ENCODE results near the gene G2E3. TPM values are rescaled to one million over a fixed set of nuclear protein-coding genes. Genes with fewer than 3 reads are reported as not detected.

Gene G2E3
- total and polyA plus RNA-seq, 2 donors (not counting 3 experiments of a cell fraction or from before 2014, with no cell fraction given), result 4.2 to 34.8 TPM

- Histone ChIP-seq H3K4me3 (replicated peaks in 1 of 3; ENCODE audit: insufficient read depth in 1 of 3, low read depth in 1 of 3, low read length in 3 of 3) (no peak overlapping the region), H4K20me1 (replicated peaks; ENCODE audit: control insufficient read depth, extremely low read depth, insufficient read depth, low read length) (no peaks in the 10 kb centered on the region), H3K36me3 (ENCODE audit: control insufficient read depth in 2 of 2, extremely low read depth in 1 of 2, insufficient read depth in 2 of 2, low read length in 2 of 2) (peaks cover 0 to 14% of the 10 kb centered on the region in 2 experiments), H3K9me3 (replicated peaks; ENCODE audit: control insufficient read depth, insufficient read depth, low read length) (no peaks in the 10 kb centered on the region), H3K27me3 (ENCODE audit: control insufficient read depth in 2 of 2, insufficient read depth in 2 of 2, low read length in 2 of 2) (no peaks in the 10 kb centered on the region), H3K4me2 (ENCODE audit: insufficient read depth, low read length) (no peak overlapping the region), H3K9ac (replicated peaks; ENCODE audit: extremely low read depth, insufficient read depth, low read length) (no peak overlapping the region), H3K9me1 (replicated peaks; ENCODE audit: control insufficient read depth, extremely low read depth, insufficient read depth, low read length) (no peaks in the 10 kb centered on the region), H2AFZ (ENCODE audit: low read depth, low read length) (no peak overlapping the region), H3K27ac (ENCODE audit: insufficient read depth, low read depth, low read length) (no peak overlapping the region), H3K79me2 (ENCODE audit: control insufficient read depth, insufficient read depth, low read length) (no peaks in the 10 kb centered on the region), H3K4me1 (ENCODE audit: control insufficient read depth, extremely low read depth, insufficient read depth, low read length) (peaks cover 22% of the 10 kb centered on the region)
- FAIRE-seq, result no peak
- dilution Hi-C loops (cut with MboI; ENCODE audit: extremely low pct_ligation_motif_present, low sequenced_read_pairs) (no loop called here), intact Hi-C loops (cut with micrococcal nuclease) (no loop called here)
- ChIA-PET POLR2A (no interaction called here), CTCF (no interaction called here)
- no peak for TF ChIP-seq POLR2AphosphoS5 (IDR thresholded peaks at IDR 0.05; ENCODE audit: insufficient read depth, low read depth, low read length)
- TF ChIP-seq JUN (IDR thresholded peaks at IDR 0.05; ENCODE audit: borderline replicate concordance, insufficient read depth, insufficient read length, low read depth), result no peak
- TF ChIP-seq FOS (IDR thresholded peaks at IDR 0.05; ENCODE audit: borderline replicate concordance, insufficient read depth, low read length), result no peak
- no peak for TF ChIP-seq EZH2 (IDR thresholded peaks at IDR 0.05; ENCODE audit: borderline replicate concordance, low read depth, low read length, severe bottlenecking)
- TF ChIP-seq, protein P1, sequence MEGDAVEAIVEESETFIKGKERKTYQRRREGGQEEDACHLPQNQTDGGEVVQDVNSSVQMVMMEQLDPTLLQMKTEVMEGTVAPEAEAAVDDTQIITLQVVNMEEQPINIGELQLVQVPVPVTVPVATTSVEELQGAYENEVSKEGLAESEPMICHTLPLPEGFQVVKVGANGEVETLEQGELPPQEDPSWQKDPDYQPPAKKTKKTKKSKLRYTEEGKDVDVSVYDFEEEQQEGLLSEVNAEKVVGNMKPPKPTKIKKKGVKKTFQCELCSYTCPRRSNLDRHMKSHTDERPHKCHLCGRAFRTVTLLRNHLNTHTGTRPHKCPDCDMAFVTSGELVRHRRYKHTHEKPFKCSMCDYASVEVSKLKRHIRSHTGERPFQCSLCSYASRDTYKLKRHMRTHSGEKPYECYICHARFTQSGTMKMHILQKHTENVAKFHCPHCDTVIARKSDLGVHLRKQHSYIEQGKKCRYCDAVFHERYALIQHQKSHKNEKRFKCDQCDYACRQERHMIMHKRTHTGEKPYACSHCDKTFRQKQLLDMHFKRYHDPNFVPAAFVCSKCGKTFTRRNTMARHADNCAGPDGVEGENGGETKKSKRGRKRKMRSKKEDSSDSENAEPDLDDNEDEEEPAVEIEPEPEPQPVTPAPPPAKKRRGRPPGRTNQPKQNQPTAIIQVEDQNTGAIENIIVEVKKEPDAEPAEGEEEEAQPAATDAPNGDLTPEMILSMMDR (IDR thresholded peaks at IDR 0.05; ENCODE audit: extremely low read depth in 1 of 2, insufficient read depth in 1 of 2, low read depth in 1 of 2, low read length in 2 of 2), result no peak
- no peak for TF ChIP-seq POLR2A (IDR thresholded peaks at IDR 0.05; ENCODE audit: low read depth, low read length)
- TF ChIP-seq MAX (IDR thresholded peaks at IDR 0.05; ENCODE audit: insufficient read depth, insufficient read length), result no peak
- TF ChIP-seq MYC (IDR thresholded peaks at IDR 0.05; ENCODE audit: low read depth, low read length), result no peak
- TF ChIP-seq GATA2 (IDR thresholded peaks at IDR 0.05; ENCODE audit: insufficient read depth, insufficient read length, low read depth, low read length), result no peak
- no peak for DNase-seq (ENCODE audit: low read depth, low spot score)
- BruUV-seq (replicated peaks), result no TSS peak
These were observed 48.3 kb downstream of the G2E3 start for GRCh38 chr14:30607156-30607780.

Measured in endothelial cell of umbilical vein (primary cell).